ENCODE measurements around the gene KCMF1.

KCMF1 gene

DNA sequence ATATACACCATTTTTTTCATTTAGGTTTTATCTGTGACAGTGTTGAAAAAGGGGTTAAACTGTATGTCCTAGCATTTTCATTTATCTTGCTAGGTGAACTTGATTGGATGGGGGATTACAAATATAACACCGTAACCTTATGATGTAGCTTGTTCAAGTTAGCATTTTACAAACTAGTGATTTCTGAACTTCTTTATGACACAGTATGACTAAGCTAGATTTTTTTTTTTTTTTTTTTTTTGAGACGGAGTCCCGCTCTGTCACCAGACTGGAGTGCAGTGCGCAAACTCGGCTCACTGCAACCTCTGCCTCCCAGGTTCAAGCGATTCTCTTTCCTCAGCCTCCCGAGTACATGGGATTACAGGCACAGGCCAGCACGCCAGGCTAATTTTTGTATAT lies 47.1 kb downstream of the KCMF1 start:
- TF ChIP-seq, protein P1, sequence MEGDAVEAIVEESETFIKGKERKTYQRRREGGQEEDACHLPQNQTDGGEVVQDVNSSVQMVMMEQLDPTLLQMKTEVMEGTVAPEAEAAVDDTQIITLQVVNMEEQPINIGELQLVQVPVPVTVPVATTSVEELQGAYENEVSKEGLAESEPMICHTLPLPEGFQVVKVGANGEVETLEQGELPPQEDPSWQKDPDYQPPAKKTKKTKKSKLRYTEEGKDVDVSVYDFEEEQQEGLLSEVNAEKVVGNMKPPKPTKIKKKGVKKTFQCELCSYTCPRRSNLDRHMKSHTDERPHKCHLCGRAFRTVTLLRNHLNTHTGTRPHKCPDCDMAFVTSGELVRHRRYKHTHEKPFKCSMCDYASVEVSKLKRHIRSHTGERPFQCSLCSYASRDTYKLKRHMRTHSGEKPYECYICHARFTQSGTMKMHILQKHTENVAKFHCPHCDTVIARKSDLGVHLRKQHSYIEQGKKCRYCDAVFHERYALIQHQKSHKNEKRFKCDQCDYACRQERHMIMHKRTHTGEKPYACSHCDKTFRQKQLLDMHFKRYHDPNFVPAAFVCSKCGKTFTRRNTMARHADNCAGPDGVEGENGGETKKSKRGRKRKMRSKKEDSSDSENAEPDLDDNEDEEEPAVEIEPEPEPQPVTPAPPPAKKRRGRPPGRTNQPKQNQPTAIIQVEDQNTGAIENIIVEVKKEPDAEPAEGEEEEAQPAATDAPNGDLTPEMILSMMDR (IDR thresholded peaks at IDR 0.05), result no peak

DNA sequence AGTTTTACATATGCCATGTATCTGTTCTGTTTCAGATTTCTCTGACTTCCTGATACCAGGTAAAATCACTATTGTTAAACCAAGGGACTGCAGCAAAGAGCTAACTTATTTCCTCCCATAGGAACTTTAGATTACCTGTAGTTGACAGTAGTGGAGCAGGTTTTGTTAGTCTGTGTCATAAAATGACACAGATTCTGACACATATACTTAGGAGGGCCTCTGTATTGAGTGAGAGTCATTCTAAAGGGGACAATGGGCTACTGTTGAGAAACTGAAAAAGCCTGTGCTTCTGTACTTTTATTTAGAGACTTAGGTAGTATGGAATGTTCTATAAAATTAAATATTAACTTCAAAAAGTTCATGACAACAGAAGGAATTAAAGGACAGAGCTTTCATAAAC lies 48.2 kb downstream of the KCMF1 start:
- TF ChIP-seq, protein P1 (IDR thresholded peaks at IDR 0.05), result no peak

DNA sequence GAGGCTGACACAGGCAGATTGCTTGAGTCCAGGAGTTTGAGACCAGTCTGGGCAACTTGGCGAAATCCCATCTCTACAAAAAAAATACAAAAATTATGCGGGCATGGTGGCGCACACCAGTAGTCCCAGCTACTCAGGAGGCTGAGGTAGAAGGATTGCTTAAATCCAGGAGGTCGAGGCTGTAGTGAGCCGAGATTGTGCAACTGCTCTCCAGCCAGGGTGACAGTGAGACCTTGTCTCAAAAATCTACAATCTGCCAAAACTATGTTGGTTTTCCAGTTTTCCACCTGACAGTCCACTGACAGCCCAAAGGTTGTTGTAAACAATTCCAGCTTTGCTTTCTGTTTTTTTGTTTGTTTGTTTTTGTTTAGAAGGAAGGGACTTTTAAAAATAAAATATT lies 51.3 kb downstream of the KCMF1 start:
- TF ChIP-seq, protein P1 (IDR thresholded peaks at IDR 0.05), result no peak

DNA sequence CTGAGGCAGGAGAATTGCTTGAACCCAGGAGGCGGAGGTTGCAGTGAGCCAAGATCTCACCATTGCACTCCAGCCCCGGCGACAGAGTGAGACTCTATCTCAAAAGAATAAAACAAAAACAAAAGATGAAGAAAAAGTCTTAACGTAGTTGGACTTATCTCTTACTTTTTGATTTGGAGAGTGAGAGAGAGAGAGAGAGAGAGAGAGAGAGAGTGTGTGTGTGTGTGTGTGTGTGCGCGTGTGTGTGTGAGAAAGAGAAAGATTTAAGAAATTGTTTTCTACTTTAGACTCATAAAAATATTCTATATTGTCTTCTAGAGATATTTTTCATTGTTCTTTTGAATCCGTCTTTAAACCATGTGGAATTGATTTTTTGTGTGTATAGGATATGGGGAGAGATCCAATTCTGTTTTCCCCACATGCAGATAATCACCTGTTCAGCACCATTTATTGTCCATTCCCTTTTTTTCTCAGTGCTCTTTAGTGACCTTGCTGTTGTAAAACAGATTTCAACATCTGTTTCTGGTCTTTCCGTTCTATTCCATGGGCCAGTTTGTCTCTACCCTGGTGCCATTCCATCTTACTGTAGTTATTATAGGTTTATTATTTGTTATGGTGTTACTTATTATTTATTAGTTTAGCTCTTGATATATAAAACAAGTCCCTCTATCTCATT lies 53.5 kb downstream of the KCMF1 start:
- TF ChIP-seq, protein P1 (IDR thresholded peaks at IDR 0.05), result no peak

DNA sequence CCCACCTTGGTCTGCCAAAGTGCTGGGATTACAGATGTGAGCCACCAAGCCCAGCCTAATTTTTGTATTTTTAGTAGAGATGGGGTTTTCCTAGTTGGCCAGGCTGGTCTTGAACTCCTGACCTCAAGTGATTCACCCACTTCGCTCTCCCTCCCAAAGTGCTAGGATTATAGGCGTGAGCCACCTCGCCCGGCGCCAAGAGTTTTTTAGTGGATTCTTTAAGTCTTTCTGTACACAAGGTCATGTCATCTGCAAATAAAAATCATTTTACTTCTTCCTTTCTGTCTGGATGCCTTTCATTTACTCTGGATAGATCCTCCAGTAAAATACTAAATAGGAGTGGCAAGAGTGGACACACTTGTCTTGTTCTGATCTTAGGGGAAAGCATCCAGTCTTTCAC lies 61.7 kb downstream of the KCMF1 start:
- TF ChIP-seq, protein P1 (IDR thresholded peaks at IDR 0.05), result no peak

DNA sequence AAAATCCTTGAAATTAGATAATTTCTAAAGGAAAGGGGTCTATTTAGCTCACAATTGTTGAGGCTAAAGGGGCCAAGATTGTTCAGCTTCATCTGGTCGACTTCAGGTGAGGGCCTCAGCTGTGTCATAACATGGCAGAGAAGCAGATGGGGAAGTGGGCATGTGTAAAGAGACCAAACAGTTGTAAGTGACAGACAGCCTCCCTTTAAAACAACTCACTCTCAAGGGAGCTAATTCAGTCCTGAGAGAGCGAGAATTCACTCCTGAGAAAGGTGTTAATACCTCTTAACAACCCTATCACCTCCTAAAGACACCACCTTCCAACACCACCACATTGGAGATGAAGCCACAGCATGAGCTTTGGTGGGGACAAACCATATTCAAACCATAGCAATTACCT lies 62.4 kb downstream of the KCMF1 start:
- TF ChIP-seq, protein P1 (IDR thresholded peaks at IDR 0.05), result no peak

DNA sequence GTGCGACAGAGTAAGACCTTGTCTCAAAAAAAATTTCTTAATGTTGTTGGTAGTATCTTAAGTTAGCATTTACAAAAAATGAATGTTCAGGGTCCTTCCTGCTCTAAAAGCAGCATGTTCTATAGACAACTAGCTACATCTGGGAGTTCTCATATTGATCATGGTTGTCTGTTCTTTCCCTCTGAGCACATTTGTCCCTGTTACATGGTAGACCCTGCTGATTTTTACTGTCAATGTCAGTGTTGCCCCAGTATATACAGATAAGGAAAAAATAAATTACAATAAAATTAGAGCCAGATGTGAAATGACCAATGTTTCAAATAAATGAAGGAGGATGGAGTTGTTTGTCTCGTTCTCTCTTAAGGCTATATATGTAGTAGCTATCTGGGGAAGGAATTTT lies 63.2 kb downstream of the KCMF1 start:
- TF ChIP-seq, protein P1 (IDR thresholded peaks at IDR 0.05), result no peak

DNA sequence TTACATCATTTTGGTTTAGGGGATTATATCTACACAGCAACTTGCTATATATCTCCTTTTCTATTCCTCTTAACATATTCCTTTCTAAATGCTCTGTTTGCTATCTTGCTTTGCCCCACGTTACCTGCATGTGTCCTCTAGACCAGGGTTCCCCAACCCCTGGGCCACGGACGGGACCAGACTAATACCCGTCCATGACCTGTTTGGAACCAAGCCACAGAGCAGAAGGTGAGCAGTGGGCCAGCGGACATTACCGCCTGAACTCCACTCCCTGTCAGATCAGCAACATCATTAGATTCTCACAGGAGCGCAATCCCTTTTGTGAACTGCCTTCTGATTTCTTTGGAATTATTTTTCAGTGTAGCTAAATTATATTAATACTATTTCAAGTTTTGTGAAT lies 66.7 kb downstream of the KCMF1 start:
- TF ChIP-seq, protein P1 (IDR thresholded peaks at IDR 0.05), result no peak

All from LNCAP (cell line).